T-cell (primary cell): Measurements from ENCODE around the gene GTF3C4. TPM values are rescaled to one million over a fixed set of nuclear protein-coding genes. Genes with fewer than 3 reads are reported as not detected.

Source experiments
- ATAC-seq, 4 experiments: fragments of 200-7000 bp in 3 of 4; fragments of 150-1000 bp in 1 of 4; cut with Tn5 transposase; replicated peaks in 1 of 4; 1 replicate in 3 of 4; 2 replicates in 1 of 4; pipeline ENCODE4 v1.10.0; 2021; ENCODE audit warnings: moderate library complexity in 3 of 4, mild to moderate bottlenecking in 2 of 4, moderate number of reproducible peaks in 1 of 4
- CTCF ChIA-PET, 2 donors: fragments of 300-600 bp; sonication (Branson Sonifier 250); formaldehyde crosslinking; loops; one replicate each; lab custom pipeline; 2022; ENCODE audit warnings: antibody characterized with exemption in 2 of 2; lab: Charles Lee
- POLR2A ChIA-PET, 2 donors: fragments of 300-600 bp; sonication (Branson Sonifier 250); formaldehyde crosslinking; loops; one replicate each; lab custom pipeline; 2022; ENCODE audit warnings: antibody characterized with exemption in 2 of 2; lab: Charles Lee
- DNase-seq, 35 experiments: peaks; one replicate each; pipeline versions ENCODE4 v3.0.0 to v3.0.0-alpha.2; 2013 to 2023
- H3K27ac ChIP-seq: one replicate; pipeline ENCODE4 v1.5.1; 2013; ENCODE audit warnings: low read length
- H3K27me3 ChIP-seq, 2 experiments: replicated peaks in 1 of 2; 1 replicate in 1 of 2; 2 replicates in 1 of 2; pipeline versions ENCODE4 v1.6.1 to v1.7.0; 2013; ENCODE audit warnings: low read length in 1 of 2, mixed read lengths in 1 of 2; ENCODE audit not compliant: control insufficient read depth in 2 of 2, insufficient read depth in 2 of 2; ENCODE audit errors: extremely low read depth in 1 of 2
- H3K36me3 ChIP-seq, 2 donors: 1 replicate in 1 of 2; 2 replicates in 1 of 2; pipeline versions ENCODE4 v1.6.1 to v1.7.0; 2013; ENCODE audit warnings: low read length in 1 of 2; ENCODE audit not compliant: control insufficient read depth in 2 of 2, insufficient read depth in 1 of 2; ENCODE audit errors: extremely low read depth in 1 of 2
- H3K4me1 ChIP-seq, 2 experiments: 1 replicate in 1 of 2; 2 replicates in 1 of 2; pipeline versions ENCODE4 v1.6.1 to v1.7.0; 2013; ENCODE audit warnings: low read length in 2 of 2, mixed read lengths in 1 of 2; ENCODE audit not compliant: insufficient read depth in 2 of 2, control insufficient read depth in 1 of 2; ENCODE audit errors: extremely low read depth in 1 of 2
- H3K4me3 ChIP-seq, 2 donors: 1 replicate in 1 of 2; 2 replicates in 1 of 2; pipeline versions ENCODE4 v1.5.1 to v1.7.0; 2013; ENCODE audit warnings: mild to moderate bottlenecking in 2 of 2, low read length in 1 of 2, moderate library complexity in 1 of 2; ENCODE audit not compliant: control insufficient read depth in 1 of 2; ENCODE audit errors: extremely low read depth in 1 of 2
- H3K9me3 ChIP-seq: 2 replicates; pipeline ENCODE4 v1.7.0; 2013
- H3K27ac Mint-ChIP-seq, 2 donors: one replicate each; pipeline ENCODE4 v1.8.0; 2020 to 2021; ENCODE audit warnings: mild to moderate bottlenecking in 2 of 2, mixed read lengths in 2 of 2
- H3K27me3 Mint-ChIP-seq, 2 donors: one replicate each; pipeline ENCODE4 v1.8.0; 2021 to 2022; ENCODE audit warnings: mixed read lengths in 2 of 2
- H3K36me3 Mint-ChIP-seq: one replicate; pipeline ENCODE4 v1.8.0; 2021; ENCODE audit warnings: mixed read lengths
- H3K4me1 Mint-ChIP-seq, 3 donors: one replicate each; pipeline ENCODE4 v1.8.0; 2020 to 2022; ENCODE audit warnings: mixed read lengths in 3 of 3, mild to moderate bottlenecking in 1 of 3
- H3K4me3 Mint-ChIP-seq, 3 donors: one replicate each; pipeline ENCODE4 v1.8.0; 2020 to 2022; ENCODE audit warnings: mild to moderate bottlenecking in 3 of 3, mixed read lengths in 3 of 3, moderate library complexity in 3 of 3
- H3K9me3 Mint-ChIP-seq, 3 donors: one replicate each; pipeline ENCODE4 v1.8.0; 2020 to 2022; ENCODE audit warnings: mixed read lengths in 3 of 3
- WGBS: methylation state at CpG from one replicate; pipeline ENCODE4 v1.1.5; 2013; ENCODE audit warnings: missing lambda C conversion rate; ENCODE audit not compliant: insufficient coverage; 5-methylcytosine and 5-hydroxymethylcytosine counted together
- total RNA-seq, 35 experiments: library from RNA in 6 of 35; stranded (reverse) in 6 of 35; fragments of 120-200 nt in 1 of 35; gene quantifications; one replicate each; pipeline versions ENCODE4 v1.2.1 to v1.2.4 and lab custom pipeline; 2013 to 2026

The GTF3C4 gene
- total RNA-seq, 5 donors from 2014 or later (not counting 1 experiment from before 2014, with no cell fraction given): 8.9 to 14.2 (median 13.2) TPM

GRCh38 chr9:132669698-132670456 lies 387 bp upstream of the GTF3C4 start, which contains the start of gene DDX31:
TSS of gene DDX31 (minus strand) at chr9:132669983. CDS start at chr9:132669934, 49 bp downstream.
- ATAC-seq (peak; percentile 87 to 93 (median 91)), DNase-seq (peak; percentile 73 to 91 (median 84))
- peak within 1 kb of the TSS; percentile 93 for H3K27ac ChIP-seq
- peaks cover 0 to 2% of the 10 kb centered on the region in 2 donors for H3K36me3 ChIP-seq
- no peaks in the 10 kb centered on the region for H3K9me3 Mint-ChIP-seq
- peaks cover 55 to 62% (median 55%) of the 10 kb centered on the region in 3 donors for H3K4me1 Mint-ChIP-seq
- H3K27me3 Mint-ChIP-seq: no peaks in the 10 kb centered on the region
- H3K4me1 ChIP-seq: peaks cover 18 to 19% of the 10 kb centered on the region in 2 experiments
- no peaks in the 10 kb centered on the region for H3K36me3 Mint-ChIP-seq
- POLR2A ChIA-PET: interaction anchor here (0.5 to 0.7 kb wide), 7 partner anchors 25 to 1977 kb away, joined by 3 to 7 read pairs (median 4); no protein-coding TSS in a partner anchor
- CTCF ChIA-PET: interaction anchor here in 1 of 2 donors (0.5 to 1.2 kb wide), 4 partner anchors 20 to 1494 kb away, joined by 3 to 4 read pairs (median 3); no protein-coding TSS in a partner anchor
- no peaks in the 10 kb centered on the region for H3K9me3 ChIP-seq
- peak within 1 kb of the TSS; percentile 86 to 91 (median 87) for H3K4me3 Mint-ChIP-seq
- H3K27ac Mint-ChIP-seq: peak within 1 kb of the TSS; percentile 87 to 94
- WGBS: under 1% methylated on average over 75 of the region's 77 CpGs
- no peaks in the 10 kb centered on the region for H3K27me3 ChIP-seq
- peak within 1 kb of the TSS; percentile 96 to 98 for H3K4me3 ChIP-seq

GRCh38 chr9:132671620-132672412 lies 1.6 kb downstream of the GTF3C4 start:
- Histone ChIP-seq H3K9me3 (no peaks in the 10 kb centered on the region), H3K27me3 (no peaks in the 10 kb centered on the region), H3K27ac (peak overlapping the region; percentile 69), H3K4me1 (peaks cover 18 to 19% of the 10 kb centered on the region in 2 experiments), H3K36me3 (no peaks in the 10 kb centered on the region), H3K4me3 (peak overlapping the region in 1 of 2 donors; percentile 79)
- POLR2A ChIA-PET: interaction anchor here in 1 of 2 donors (0.6 to 0.7 kb wide), 3 partner anchors 458 to 1434 kb away, joined by 3 read pairs; no protein-coding TSS in a partner anchor
- no peak for DNase-seq
- CTCF ChIA-PET: interaction anchor here in 1 of 2 donors (0.6 kb wide), 1 partner anchor 635 kb away, joined by 3 read pairs; no protein-coding TSS in a partner anchor
- Mint-ChIP-seq H3K4me1 (peaks cover 60 to 67% (median 61%) of the 10 kb centered on the region in 3 donors), H3K27me3 (no peaks in the 10 kb centered on the region), H3K27ac (peak overlapping the region; percentile 54 to 87), H3K36me3 (no peaks in the 10 kb centered on the region), H3K4me3 (peak overlapping the region; percentile 86 to 91 (median 87)), H3K9me3 (no peaks in the 10 kb centered on the region)
- WGBS: 100% methylated on average over 2 of the region's 6 CpGs
- ATAC-seq: no peak

GRCh38 chr9:132672413-132672690 lies 2.1 kb downstream of the GTF3C4 start:
- Histone ChIP-seq H3K9me3 (no peaks in the 10 kb centered on the region), H3K27me3 (no peaks in the 10 kb centered on the region), H3K4me3 (no peak overlapping the region), H3K36me3 (no peaks in the 10 kb centered on the region), H3K4me1 (peaks cover 18 to 19% of the 10 kb centered on the region in 2 experiments), H3K27ac (no peak overlapping the region)
- Mint-ChIP-seq H3K36me3 (peaks cover 2% of the 10 kb centered on the region), H3K27ac (peak overlapping the region; percentile 1 to 54), H3K9me3 (no peaks in the 10 kb centered on the region), H3K27me3 (no peaks in the 10 kb centered on the region), H3K4me1 (peaks cover 63 to 68% (median 63%) of the 10 kb centered on the region in 3 donors), H3K4me3 (peak overlapping the region; percentile 5 to 91 (median 87))
- 57% methylated on average over 5 of the region's 5 CpGs for WGBS
- POLR2A ChIA-PET: interaction anchor here in 1 of 2 donors (0.6 kb wide), 1 partner anchor 457 kb away, joined by 3 read pairs; no protein-coding TSS in a partner anchor
- no peak for ATAC-seq
- DNase-seq: no peak
- CTCF ChIA-PET: no interaction called here

GRCh38 chr9:132673355-132673754 lies 3.1 kb downstream of the GTF3C4 start:
- peaks cover 3 to 7% of the 10 kb centered on the region in 2 donors for H3K36me3 ChIP-seq
- H3K9me3 Mint-ChIP-seq: no peaks in the 10 kb centered on the region
- H3K4me3 Mint-ChIP-seq: no peak overlapping the region
- H3K36me3 Mint-ChIP-seq: peaks cover 12% of the 10 kb centered on the region
- ChIA-PET POLR2A (no interaction called here), CTCF (no interaction called here)
- H3K4me1 Mint-ChIP-seq: peaks cover 54 to 58% (median 57%) of the 10 kb centered on the region in 3 donors
- H3K9me3 ChIP-seq: no peaks in the 10 kb centered on the region
- H3K27me3 ChIP-seq: no peaks in the 10 kb centered on the region
- peaks cover 18 to 19% of the 10 kb centered on the region in 2 experiments for H3K4me1 ChIP-seq
- DNase-seq (peak in 2 of 35 experiments; percentile 4 to 39), ATAC-seq (no peak)
- no peak overlapping the region for H3K4me3 ChIP-seq
- H3K27me3 Mint-ChIP-seq: no peaks in the 10 kb centered on the region
- H3K27ac ChIP-seq: no peak overlapping the region
- peak overlapping the region in 1 of 2 donors; percentile 28 for H3K27ac Mint-ChIP-seq
- 48% methylated on average over 6 of the region's 6 CpGs for WGBS

GRCh38 chr9:132674485-132674884 lies 4.2 kb downstream of the GTF3C4 start:
- POLR2A ChIA-PET: no interaction called here
- Mint-ChIP-seq H3K9me3 (no peaks in the 10 kb centered on the region), H3K4me1 (peaks cover 51 to 59% (median 55%) of the 10 kb centered on the region in 3 donors), H3K36me3 (peaks cover 21% of the 10 kb centered on the region), H3K27me3 (no peaks in the 10 kb centered on the region), H3K27ac (no peak overlapping the region), H3K4me3 (no peak overlapping the region)
- Histone ChIP-seq H3K4me1 (peaks cover 16 to 18% of the 10 kb centered on the region in 2 experiments), H3K4me3 (no peak overlapping the region), H3K27me3 (no peaks in the 10 kb centered on the region), H3K27ac (no peak overlapping the region), H3K9me3 (no peaks in the 10 kb centered on the region), H3K36me3 (peaks cover 7 to 18% of the 10 kb centered on the region in 2 donors)
- CTCF ChIA-PET: no interaction called here
- DNase-seq (no peak), ATAC-seq (no peak)
- 94% methylated on average over 3 of the region's 4 CpGs for WGBS

GRCh38 chr9:132677976-132678375 lies 7.7 kb downstream of the GTF3C4 start:
- ChIA-PET POLR2A (no interaction called here), CTCF (no interaction called here)
- H3K27ac ChIP-seq: no peak overlapping the region
- no peaks in the 10 kb centered on the region for H3K27me3 ChIP-seq
- no peaks in the 10 kb centered on the region for H3K9me3 Mint-ChIP-seq
- H3K9me3 ChIP-seq: no peaks in the 10 kb centered on the region
- H3K4me3 ChIP-seq: no peak overlapping the region
- peaks cover 32% of the 10 kb centered on the region for H3K36me3 Mint-ChIP-seq
- no peak overlapping the region for H3K4me3 Mint-ChIP-seq
- 93% methylated on average over 5 of the region's 8 CpGs for WGBS
- H3K27me3 Mint-ChIP-seq: no peaks in the 10 kb centered on the region
- H3K36me3 ChIP-seq: peaks cover 7 to 31% of the 10 kb centered on the region in 2 donors
- peaks cover 39 to 53% (median 48%) of the 10 kb centered on the region in 3 donors for H3K4me1 Mint-ChIP-seq
- ATAC-seq (no peak), DNase-seq (no peak)
- H3K27ac Mint-ChIP-seq: no peak overlapping the region
- peaks cover 4 to 7% of the 10 kb centered on the region in 2 experiments for H3K4me1 ChIP-seq
